ENCODE results near the gene DNAAF2.

- TF ChIP-seq CTCF (IDR thresholded peaks at IDR 0.05) (no peak), POLR2A (IDR thresholded peaks at IDR 0.05) (no peak)
Observed at GRCh38 chr14:49653508-49653907, 18.5 kb upstream of the DNAAF2 start.
